GM23248 (cell line): ENCODE measurements around the gene SLC24A4.

Experiments
- EZH2 ChIP-seq: fragments of 200-600 bp; sonication (generic); IDR thresholded peaks from 2 replicates; pipeline ENCODE4 v1.6.1; 2018; ENCODE audit warnings: antibody characterized with exemption, mild to moderate bottlenecking; ENCODE audit not compliant: insufficient read depth, poor library complexity, severe bottlenecking
- EZH2phosphoT487 ChIP-seq: fragments of 200-600 bp; sonication (generic); IDR thresholded peaks from 2 replicates; pipeline ENCODE4 v1.6.1; 2018; ENCODE audit warnings: antibody characterized with exemption, moderate library complexity, mild to moderate bottlenecking, low read depth; ENCODE audit not compliant: insufficient read depth

GRCh38 chr14:92539875-92540274 lies 216.9 kb downstream of the SLC24A4 start:
- TF ChIP-seq EZH2 (no peak), EZH2phosphoT487 (no peak)
